HepG2 (cell line): Measurements from ENCODE around the gene AHNAK. TPM values are rescaled to one million over a fixed set of nuclear protein-coding genes. Genes with fewer than 3 reads are reported as not detected.

ENCODE experiments used
- ATAC-seq: fragments of 200-7000 bp; cut with Tn5 transposase; 3 replicates; pipeline ENCODE4 v1.9.1; 2020; ENCODE audit warnings: mild to moderate bottlenecking, moderate library complexity
- BruUV-seq: library from RNA; stranded (reverse); fragments of 400-500 nt; replicated peaks from 2 replicates; lab custom pipeline; 2021; lab: Mats Ljungman, UMichigan
- CTCF ChIA-PET: fragments of 300-600 bp; formaldehyde crosslinking; extraction: SDS; loops from one replicate; lab custom pipeline; 2021; ENCODE audit warnings: low total read pairs, inconsistent platforms, low intra/inter-chr PET ratio; lab: Yijun Ruan, JAX
- POLR2A ChIA-PET: fragments of 350-600 bp; sonication (Branson Sonifier 250); formaldehyde crosslinking; loops from one replicate; lab custom pipeline; 2020; ENCODE audit warnings: antibody characterized with exemption, inconsistent platforms; lab: Yijun Ruan, JAX
- DNase-seq: peaks from one replicate; pipeline ENCODE4 v3.0.0-alpha.2; 2015; ENCODE audit warnings: low spot score
- FAIRE-seq: peaks from 3 replicates; lab custom pipeline; 2011; peaks lifted over from hg19 to GRCh38; lab: Jason Lieb, UNC
- H2AFZ ChIP-seq: one replicate; pipeline ENCODE4 v1.6.1; 2011; ENCODE audit warnings: low read length, inconsistent platforms
- H3K27ac ChIP-seq: fragments of 300-600 bp; 3 replicates; pipeline ENCODE4 v1.8.0; 2011; ENCODE audit warnings: mixed run types, mild to moderate bottlenecking, mixed read lengths, low read length, inconsistent platforms; ENCODE audit not compliant: insufficient read depth; ENCODE audit errors: extremely low read length
- H3K27me3 ChIP-seq, 2 experiments: fragments of 200-600 bp in 1 of 2; 2 replicates in 1 of 2; 3 replicates in 1 of 2; pipeline versions ENCODE4 v1.6.0 to v1.8.0; 2011; ENCODE audit warnings: low read length in 2 of 2, mild to moderate bottlenecking in 2 of 2, moderate library complexity in 2 of 2, inconsistent platforms in 1 of 2; ENCODE audit not compliant: insufficient read depth in 2 of 2, control insufficient read depth in 1 of 2
- H3K36me3 ChIP-seq, 2 experiments: fragments of 200-600 bp in 1 of 2; replicated peaks in 1 of 2; 2 replicates in 1 of 2; 3 replicates in 1 of 2; pipeline versions ENCODE4 v1.5.1 to v1.8.0; 2011; ENCODE audit warnings: low read length in 2 of 2, inconsistent platforms in 1 of 2; ENCODE audit not compliant: insufficient read depth in 2 of 2, control insufficient read depth in 1 of 2
- H3K4me1 ChIP-seq: 2 replicates; pipeline ENCODE4 v1.5.1; 2012; ENCODE audit warnings: low read length, inconsistent platforms; ENCODE audit not compliant: insufficient read depth
- H3K4me2 ChIP-seq: 2 replicates; pipeline ENCODE4 v1.6.0; 2011; ENCODE audit warnings: low read depth, low read length, inconsistent platforms
- H3K4me3 ChIP-seq, 3 experiments: fragments of 200-600 bp in 1 of 3; sonication (generic), shearing (Covaris generic) in 1 of 3; replicated peaks in 1 of 3; 2 replicates each; pipeline ENCODE4 v1.5.1; 2011 to 2016; ENCODE audit warnings: low read length in 3 of 3, inconsistent platforms in 2 of 3, low read depth in 2 of 3, mild to moderate bottlenecking in 2 of 3, control low read depth in 1 of 3, mixed read lengths in 1 of 3; ENCODE audit not compliant: insufficient read depth in 1 of 3
- H3K79me2 ChIP-seq: one replicate; pipeline ENCODE4 v1.6.1; 2011; ENCODE audit warnings: low read length, inconsistent platforms; ENCODE audit not compliant: insufficient read depth
- H3K9ac ChIP-seq: 2 replicates; pipeline ENCODE4 v1.6.0; 2011; ENCODE audit warnings: mild to moderate bottlenecking, low read depth, low read length, inconsistent platforms; ENCODE audit not compliant: insufficient read depth
- H3K9me3 ChIP-seq: 2 replicates; pipeline ENCODE4 v1.5.1; 2012; ENCODE audit warnings: mild to moderate bottlenecking, low read length
- H4K20me1 ChIP-seq: 2 replicates; pipeline ENCODE4 v1.6.0; 2011; ENCODE audit warnings: inconsistent platforms, mild to moderate bottlenecking, low read length, moderate library complexity; ENCODE audit not compliant: insufficient read depth
- ELK4 ChIP-seq: sonication (generic); formaldehyde crosslinking; IDR thresholded peaks from 2 replicates; pipeline ENCODE4 v1.9.0; 2021; ENCODE audit warnings: missing genetic modification reagents, borderline replicate concordance
- GATA4 ChIP-seq: sonication (generic); IDR thresholded peaks from 2 replicates; pipeline ENCODE4 v1.6.1; 2016; ENCODE audit warnings: antibody characterized with exemption, low read depth, borderline replicate concordance
- ZNF839 ChIP-seq: sonication (generic); formaldehyde crosslinking; IDR thresholded peaks from 2 replicates; pipeline ENCODE4 v1.4.0; 2020; ENCODE audit warnings: missing genetic modification reagents, mild to moderate bottlenecking, borderline replicate concordance
- WGBS: methylation state at CpG from one replicate; pipeline ENCODE4 v1.1.6; 2017; ENCODE audit warnings: low lambda C conversion rate; 5-methylcytosine and 5-hydroxymethylcytosine counted together
- in situ Hi-C: cut with HindIII; loops from 2 replicates; pipeline ENCODE4 v1.10.0; 2017; ENCODE audit warnings: low pct_unique_long_range_greater_than_20kb; ENCODE audit not compliant: extremely low pct_ligation_motif_present
- intact Hi-C: fragments of 100-400 bp; cut with micrococcal nuclease; formaldehyde crosslinking; loops from one replicate; pipeline ENCODE4 v1.10.0; 2022; ENCODE audit not compliant: unreplicated experiment
- polyA plus RNA-seq, 8 experiments: library from polyadenylated mRNA; depleted of rRNA in 3 of 8; stranded (reverse) in 7 of 8; unstranded in 1 of 8; fragments of >200 nt; fragmentation: Illumina TruSeq in 4 of 8; extraction: Trizol in 4 of 8; gene quantifications; 2 replicates each; pipeline versions ENCODE4 v1.2.1 to v1.2.3, GENCODE V29; 2011 to 2016; ENCODE audit warnings: low read depth in 4 of 8, missing spikeins in 1 of 8, mixed read lengths in 1 of 8; ENCODE audit not compliant: insufficient read depth in 1 of 8
- total RNA-seq, 5 experiments: library from RNA; depleted of rRNA; stranded (reverse); fragments of >200 nt; fragmentation: Illumina TruSeq; extraction: Trizol; gene quantifications; 2 replicates each; pipeline ENCODE4 v1.2.3, GENCODE V29; 2016; ENCODE audit warnings: low read depth in 1 of 5
- TF ChIP-seq, protein P1 (sequence below): sonication (generic); formaldehyde crosslinking; IDR thresholded peaks from 2 replicates; pipeline ENCODE4 v1.8.0; 2022; ENCODE audit warnings: low read depth, missing genetic modification reagents

Gene AHNAK
- total and polyA plus RNA-seq, 2 of the 13 experiments (the other 11 are each of a cell fraction or from before 2014, with no cell fraction given): 23.4 to 25.0 TPM

DNA sequence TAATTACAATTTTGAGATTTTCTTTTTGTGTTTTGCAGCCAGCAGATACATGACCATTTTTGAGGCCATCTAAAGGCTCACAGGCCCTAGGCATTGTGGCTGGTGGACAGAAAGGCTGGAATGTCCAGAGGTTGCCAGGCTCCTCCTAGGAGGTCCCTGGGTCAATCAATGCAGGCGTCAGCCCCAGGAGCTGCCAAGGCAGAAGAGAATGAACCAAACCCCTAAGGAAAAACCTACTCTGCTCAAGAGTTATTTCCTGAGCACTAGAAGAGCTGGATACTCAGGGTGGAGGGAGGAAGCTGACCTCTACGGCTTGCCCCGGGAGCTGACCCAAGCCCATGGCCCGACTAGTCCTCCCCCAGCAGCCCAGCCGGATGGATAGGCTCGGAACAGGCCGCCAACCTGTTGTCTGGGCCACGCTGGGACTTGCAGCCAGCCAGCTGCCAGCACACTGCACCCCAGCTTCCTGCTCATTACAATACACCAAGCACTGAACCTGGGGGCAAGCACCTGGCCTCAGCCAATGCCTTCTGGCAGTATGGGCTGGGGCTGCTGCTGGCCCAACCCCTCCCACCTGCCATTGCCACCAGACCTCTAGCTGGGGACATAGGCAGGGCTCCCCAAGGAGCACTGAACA is 133.4 kb downstream of the AHNAK start:
- intact Hi-C loops: no loop called here
- H4K20me1 ChIP-seq: no peaks in the 10 kb centered on the region
- no peak for TF ChIP-seq GATA4
- no peak for TF ChIP-seq ZNF839 (CRISPR knock-in tag)
- TF ChIP-seq, protein P1, sequence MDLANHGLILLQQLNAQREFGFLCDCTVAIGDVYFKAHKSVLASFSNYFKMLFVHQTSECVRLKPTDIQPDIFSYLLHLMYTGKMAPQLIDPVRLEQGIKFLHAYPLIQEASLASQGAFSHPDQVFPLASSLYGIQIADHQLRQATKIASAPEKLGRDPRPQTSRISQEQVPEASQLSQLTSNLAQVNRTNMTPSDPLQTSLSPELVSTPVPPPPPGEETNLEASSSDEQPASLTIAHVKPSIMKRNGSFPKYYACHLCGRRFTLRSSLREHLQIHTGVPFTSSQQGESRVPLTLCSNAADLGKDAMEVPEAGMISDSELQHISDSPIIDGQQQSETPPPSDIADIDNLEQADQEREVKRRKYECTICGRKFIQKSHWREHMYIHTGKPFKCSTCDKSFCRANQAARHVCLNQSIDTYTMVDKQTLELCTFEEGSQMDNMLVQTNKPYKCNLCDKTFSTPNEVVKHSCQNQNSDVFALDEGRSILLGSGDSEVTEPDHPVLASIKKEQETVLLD (CRISPR knock-in tag): no peak
- TF ChIP-seq ELK4 (CRISPR knock-in tag): no peak
- FAIRE-seq (no peak), ATAC-seq (no peak; the same call in 1 of the 3 replicates), DNase-seq (no peak)
- in situ Hi-C loops: no loop called here
- H3K4me2 ChIP-seq: no peak overlapping the region
- H3K9me3 ChIP-seq: no peaks in the 10 kb centered on the region
- no peaks in the 10 kb centered on the region for H3K79me2 ChIP-seq
- no peak overlapping the region for H2AFZ ChIP-seq
- no peak overlapping the region for H3K27ac ChIP-seq
- peaks cover 0 to 28% of the 10 kb centered on the region in 2 experiments; a peak in 3 of 5 replicates for H3K27me3 ChIP-seq
- POLR2A ChIA-PET: no interaction called here
- WGBS: 13% methylated on average over 3 of the region's 8 CpGs
- CTCF ChIA-PET: no interaction called here
- no TSS peak for BruUV-seq
- H3K4me3 ChIP-seq: no peak overlapping the region
- H3K36me3 ChIP-seq: no peaks in the 10 kb centered on the region
- H3K4me1 ChIP-seq: peaks cover 9% of the 10 kb centered on the region; the same call in 1 of the 2 replicates
- H3K9ac ChIP-seq: no peak overlapping the region
